Measurements from ENCODE around the gene CEP120. TPM values are rescaled to one million over a fixed set of nuclear protein-coding genes. Genes with fewer than 3 reads are reported as not detected.

CEP120 gene
- total and polyA plus RNA-seq, 2 of the 4 experiments (the other 2 are of a cell fraction), result 6.7 to 46.1 TPM

GRCh38 chr5:123303802-123304201, 119.4 kb downstream of the CEP120 start:
- H4K91ac ChIP-seq (ENCODE audit: insufficient read depth, low read depth, low read length), result no peak overlapping the region
- no peaks in the 10 kb centered on the region for H3K4me1 ChIP-seq (ENCODE audit: control insufficient read depth, insufficient read depth, low read length)
- H3K4ac ChIP-seq (ENCODE audit: low read depth, low read length), result no peak overlapping the region
- WGBS, 2 experiments (ENCODE audit: extremely low coverage in 2 of 2, insufficient read length in 1 of 2), result 59% methylated on average over 2 of the region's 3 CpGs; no CpG with 5 or more reads in 1 of the 2 experiments
- H2AFZ ChIP-seq (replicated peaks; ENCODE audit: low read length, poor library complexity), result no peak overlapping the region
- H3K56ac ChIP-seq (ENCODE audit: extremely low read depth, insufficient read depth, low read length), result no peak overlapping the region
- no peaks in the 10 kb centered on the region for H3K79me1 ChIP-seq (ENCODE audit: low read depth in 1 of 2, low read length in 2 of 2)
- H3K14ac ChIP-seq (replicated peaks; ENCODE audit: low read depth, low read length), result no peak overlapping the region
- H2BK20ac ChIP-seq (ENCODE audit: low read depth, low read length), result no peak overlapping the region
- no peak overlapping the region for H2BK120ac ChIP-seq (ENCODE audit: low read depth, low read length)
- no peak overlapping the region for H2AK5ac ChIP-seq (ENCODE audit: low read depth, low read length)
- no peak for TF ChIP-seq CEBPB (IDR thresholded peaks at IDR 0.05; ENCODE audit: low read depth, low read length)
- no peak for TF ChIP-seq CHD1 (IDR thresholded peaks at IDR 0.05; ENCODE audit: low read depth, low read length)
- no peak for TF ChIP-seq RFX5 (IDR thresholded peaks at IDR 0.05; ENCODE audit: low read depth, low read length)
- TF ChIP-seq ELK1 (IDR thresholded peaks at IDR 0.05; ENCODE audit: borderline replicate concordance, low read depth, low read length), result no peak
- TF ChIP-seq CTCF (conservative IDR thresholded peaks at IDR 0.05; ENCODE audit: low read depth, low read length), result no peak
- TF ChIP-seq MXI1 (IDR thresholded peaks at IDR 0.05; ENCODE audit: borderline replicate concordance, low read depth, low read length), result no peak
- no peak for TF ChIP-seq FOS (IDR thresholded peaks at IDR 0.05; ENCODE audit: low read depth, low read length)
- TF ChIP-seq RAD21 (IDR thresholded peaks at IDR 0.05; ENCODE audit: low read length), result no peak
- TF ChIP-seq MAZ (IDR thresholded peaks at IDR 0.05; ENCODE audit: borderline replicate concordance, low read depth, low read length), result no peak
- TF ChIP-seq RCOR1 (IDR thresholded peaks at IDR 0.05; ENCODE audit: insufficient replicate concordance, low read length), result no peak
- TF ChIP-seq BHLHE40 (IDR thresholded peaks at IDR 0.05; ENCODE audit: low read depth, low read length), result no peak
- TF ChIP-seq USF2 (IDR thresholded peaks at IDR 0.05; ENCODE audit: low read depth, low read length), result no peak
- no peak for TF ChIP-seq MAFK (IDR thresholded peaks at IDR 0.05; ENCODE audit: low read depth, low read length)
- no peak for TF ChIP-seq NFE2L2 (IDR thresholded peaks at IDR 0.05; ENCODE audit: low read depth, low read length)
- DNase-seq (no peak), ATAC-seq (ENCODE audit: low read depth) (no peak)
- POLR2A ChIA-PET (ENCODE audit: unreplicated experiment), result no interaction called here
- H3K4me2 ChIP-seq (ENCODE audit: low read depth, low read length), result no peak overlapping the region
- CTCF ChIA-PET, result no interaction called here
- no peak overlapping the region for H2BK5ac ChIP-seq (ENCODE audit: low read depth, low read length, poor library complexity, severe bottlenecking)
- H4K5ac ChIP-seq (ENCODE audit: low read depth, low read length), result no peak overlapping the region
- H3K18ac ChIP-seq (ENCODE audit: low read depth, low read length), result no peak overlapping the region
- in situ Hi-C loops (cut with MboI; ENCODE audit: low sequenced_read_pairs), result no loop called here
- no peak overlapping the region for H3K27ac ChIP-seq (ENCODE audit: insufficient read depth, low read length)
- no peaks in the 10 kb centered on the region for H3K9me1 ChIP-seq (ENCODE audit: insufficient read depth, low read length)
- no peak overlapping the region for H3K4me3 ChIP-seq (ENCODE audit: insufficient read depth, low read depth, low read length)
- no peak overlapping the region for H3K23ac ChIP-seq (ENCODE audit: low read depth, low read length)
- intact Hi-C loops (cut with micrococcal nuclease), result no loop called here
- H3K36me3 ChIP-seq (ENCODE audit: control insufficient read depth, insufficient read depth, low read length), result no peaks in the 10 kb centered on the region
- peaks cover 4% of the 10 kb centered on the region; the same call in 1 of the 2 replicates for H3K27me3 ChIP-seq (ENCODE audit: control insufficient read depth, insufficient read depth, low read length)
- H4K8ac ChIP-seq (ENCODE audit: low read depth in 2 of 2, low read length in 2 of 2), result no peak overlapping the region
- no peak overlapping the region for H2BK15ac ChIP-seq (ENCODE audit: low read depth, low read length)
- no peaks in the 10 kb centered on the region for H4K20me1 ChIP-seq (ENCODE audit: insufficient read depth, low read length)
- BruUV-seq (replicated peaks), result no TSS peak
- no peak overlapping the region for H3K9ac ChIP-seq (ENCODE audit: low read depth, low read length)
- 0 out of 2 replicates have a peak, but pooled peaks cover 2% of the 10 kb centered on the region for H3K9me3 ChIP-seq (ENCODE audit: control insufficient read depth, insufficient read depth, low read length)
- H2AK9ac ChIP-seq (replicated peaks; ENCODE audit: low read depth, low read length, poor library complexity), result no peak overlapping the region
- dilution Hi-C loops (cut with HindIII; ENCODE audit: low sequenced_read_pairs, unreplicated experiment), result no loop called here

All from IMR-90 (cell line).